ENCODE measurements around the gene MAP2K5. TPM values are rescaled to one million over a fixed set of nuclear protein-coding genes. Genes with fewer than 3 reads are reported as not detected.

The MAP2K5 gene
- total RNA-seq, 1 donor: 7.3 TPM

DNA sequence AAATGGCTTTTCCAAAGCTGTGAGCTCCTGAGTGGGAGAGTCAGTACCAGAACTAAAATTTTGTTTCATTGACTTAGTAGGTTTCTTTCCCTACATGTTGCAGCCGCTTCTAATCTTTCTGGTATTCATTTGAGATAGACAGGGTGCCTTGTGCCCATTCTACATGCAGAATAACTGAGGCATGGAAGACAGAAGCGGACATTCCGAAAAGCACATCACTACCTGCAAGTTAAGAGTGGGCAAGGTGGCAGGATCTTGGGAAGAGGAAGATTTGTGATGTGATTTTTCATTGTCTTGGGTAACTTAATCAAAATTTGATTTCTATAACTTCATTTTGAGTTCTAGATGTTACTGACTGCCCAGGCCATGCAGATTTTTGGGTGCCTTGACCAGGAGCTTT lies 2.0 kb downstream of the MAP2K5 start:
- H3K4me3 ChIP-seq (ENCODE audit: low read length): no peak overlapping the region
- H3K27me3 ChIP-seq (ENCODE audit: insufficient read depth, low read length): no peaks in the 10 kb centered on the region
- H3K4me1 ChIP-seq (ENCODE audit: insufficient read depth, low read length): peaks cover 21% of the 10 kb centered on the region
- no peaks in the 10 kb centered on the region for H3K9me3 ChIP-seq (ENCODE audit: low read depth, low read length)

DNA sequence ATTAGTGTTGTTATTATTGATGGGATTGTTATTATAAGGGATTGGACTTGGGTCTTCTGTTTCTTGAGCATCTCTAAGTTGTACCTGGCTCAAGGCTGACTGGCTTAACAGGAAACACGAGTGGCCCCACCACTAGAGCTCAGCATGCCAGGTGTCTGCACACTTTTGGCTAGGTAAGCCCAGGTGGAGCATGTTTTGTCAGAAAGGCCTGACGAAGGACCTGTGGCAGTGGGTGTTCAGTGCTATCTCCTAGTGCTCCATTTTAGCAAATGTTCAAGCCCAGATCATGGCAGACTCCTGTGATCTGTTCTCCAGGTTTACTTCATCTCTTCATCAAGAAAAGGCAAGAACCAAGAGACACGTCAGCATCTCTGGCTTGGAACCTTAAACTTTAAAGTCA lies 3.4 kb downstream of the MAP2K5 start:
- Histone ChIP-seq H3K4me3 (ENCODE audit: low read length) (no peak overlapping the region), H3K4me1 (ENCODE audit: insufficient read depth, low read length) (peaks cover 17% of the 10 kb centered on the region), H3K27me3 (ENCODE audit: insufficient read depth, low read length) (no peaks in the 10 kb centered on the region), H3K9me3 (ENCODE audit: low read depth, low read length) (no peaks in the 10 kb centered on the region)

DNA sequence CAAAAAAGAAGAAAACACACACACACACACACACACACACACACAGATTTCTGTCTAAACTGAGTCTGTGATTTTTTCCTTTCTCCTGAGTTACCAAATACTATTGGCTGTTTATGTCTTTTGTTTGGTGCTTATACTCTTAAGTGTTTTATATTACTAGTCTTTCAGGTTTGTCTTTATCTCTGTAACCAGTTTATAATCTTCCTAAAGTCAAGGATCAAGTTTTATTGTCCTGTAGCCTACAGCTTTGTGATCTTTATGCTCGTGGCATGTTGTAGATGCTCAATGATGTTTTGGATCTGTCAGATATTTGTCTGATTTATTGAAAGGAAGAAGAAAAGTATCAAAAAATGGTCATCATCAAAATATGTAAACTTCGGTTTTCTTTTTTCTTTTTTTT lies 4.6 kb downstream of the MAP2K5 start:
- Histone ChIP-seq H3K9me3 (ENCODE audit: low read depth, low read length) (no peaks in the 10 kb centered on the region), H3K27me3 (ENCODE audit: insufficient read depth, low read length) (no peaks in the 10 kb centered on the region), H3K4me1 (ENCODE audit: insufficient read depth, low read length) (peaks cover 13% of the 10 kb centered on the region), H3K4me3 (ENCODE audit: low read length) (no peak overlapping the region)

DNA sequence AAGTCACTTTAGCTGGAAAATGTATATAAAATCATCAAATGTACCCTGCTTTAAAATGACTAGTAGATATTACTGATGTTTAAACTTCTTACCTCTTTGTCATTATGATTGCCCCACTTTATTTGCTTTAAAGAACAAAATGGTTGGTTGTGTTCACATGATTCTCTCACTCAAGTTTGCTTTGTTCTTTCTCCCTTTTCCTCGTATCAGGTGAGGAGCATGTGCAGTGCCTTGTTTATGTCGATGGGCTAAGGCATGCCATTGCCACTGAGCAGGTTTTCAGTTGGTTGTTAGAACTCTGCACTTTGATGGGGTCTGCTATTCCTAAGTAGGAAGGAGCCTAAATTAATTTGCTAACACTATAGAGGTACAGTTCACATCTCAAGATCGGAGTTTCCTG lies 5.3 kb downstream of the MAP2K5 start:
- Histone ChIP-seq H3K4me1 (ENCODE audit: insufficient read depth, low read length) (peaks cover 12% of the 10 kb centered on the region), H3K9me3 (ENCODE audit: low read depth, low read length) (no peaks in the 10 kb centered on the region), H3K4me3 (ENCODE audit: low read length) (no peak overlapping the region), H3K27me3 (ENCODE audit: insufficient read depth, low read length) (no peaks in the 10 kb centered on the region)

DNA sequence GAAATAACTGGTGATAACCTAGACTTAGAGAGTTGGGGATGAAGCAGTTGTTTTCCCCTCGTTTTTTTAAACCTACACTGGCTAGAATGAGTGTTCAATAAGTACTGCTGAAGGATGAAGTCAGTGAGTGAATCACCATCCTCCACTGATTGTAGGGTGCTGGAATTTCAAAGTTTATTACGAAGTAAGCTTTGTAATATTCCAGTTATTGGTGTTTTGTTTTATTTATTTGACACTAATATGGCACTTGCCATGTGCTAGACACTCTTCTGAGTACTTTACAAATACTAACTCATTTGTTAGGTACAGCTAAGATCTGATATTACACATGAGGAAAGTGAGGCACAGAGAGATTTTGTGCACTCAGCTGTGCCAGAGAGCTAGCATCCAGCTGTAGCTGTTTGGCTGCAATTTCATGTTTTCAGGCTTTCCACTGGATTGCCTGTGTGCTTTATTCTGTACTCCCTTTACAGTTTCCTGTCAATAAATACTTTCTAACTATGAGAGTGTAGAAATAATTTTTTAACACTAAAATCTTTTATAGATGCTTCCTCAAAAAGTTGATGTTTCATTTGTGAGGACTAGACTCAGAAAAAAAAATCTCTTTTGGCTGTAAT lies 5.8 kb downstream of the MAP2K5 start:
- Histone ChIP-seq H3K4me3 (ENCODE audit: low read length) (no peak overlapping the region), H3K27me3 (ENCODE audit: insufficient read depth, low read length) (no peaks in the 10 kb centered on the region), H3K4me1 (ENCODE audit: insufficient read depth, low read length) (peaks cover 7% of the 10 kb centered on the region), H3K9me3 (ENCODE audit: low read depth, low read length) (no peaks in the 10 kb centered on the region)

DNA sequence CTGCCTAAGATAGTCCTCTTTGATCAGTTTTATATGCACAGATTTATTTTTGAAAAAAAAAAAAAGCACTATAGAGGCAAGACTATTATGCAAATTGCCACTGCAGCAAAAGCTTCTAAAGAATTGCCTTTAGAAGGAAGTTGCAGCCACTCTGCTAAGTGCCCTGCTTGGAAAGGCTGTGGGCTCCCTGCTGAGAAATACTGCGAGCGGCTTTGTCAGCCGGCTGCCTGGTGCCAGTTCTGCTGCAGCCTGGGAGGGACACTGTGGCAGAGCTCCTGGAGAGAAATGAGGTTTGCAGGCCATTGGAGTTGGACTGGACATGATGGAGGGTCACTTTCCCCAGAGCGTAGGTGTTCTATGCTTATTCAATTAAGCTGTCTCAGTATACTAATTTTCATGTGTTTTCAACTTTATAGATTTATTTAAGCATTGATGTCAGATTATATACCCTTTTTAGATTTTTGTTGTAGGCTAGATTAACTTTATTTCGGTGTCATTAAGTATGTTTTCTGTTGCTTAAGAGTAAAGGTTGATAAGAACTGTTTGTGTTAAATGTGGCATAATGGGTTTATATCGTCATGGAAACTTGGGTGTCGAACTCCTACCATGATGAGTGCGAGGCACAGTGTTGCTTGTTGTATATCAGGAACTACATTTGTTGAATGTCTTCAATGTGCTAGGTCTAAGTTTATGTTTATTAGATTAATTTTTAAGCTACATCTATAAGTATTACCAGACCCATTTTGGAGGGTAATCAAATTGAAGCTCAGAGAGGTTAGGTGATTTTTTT lies 6.6 kb downstream of the MAP2K5 start:
- no peak overlapping the region for H3K4me3 ChIP-seq (ENCODE audit: low read length)
- H3K9me3 ChIP-seq (ENCODE audit: low read depth, low read length): no peaks in the 10 kb centered on the region
- H3K4me1 ChIP-seq (ENCODE audit: insufficient read depth, low read length): no peaks in the 10 kb centered on the region
- no peaks in the 10 kb centered on the region for H3K27me3 ChIP-seq (ENCODE audit: insufficient read depth, low read length)

DNA sequence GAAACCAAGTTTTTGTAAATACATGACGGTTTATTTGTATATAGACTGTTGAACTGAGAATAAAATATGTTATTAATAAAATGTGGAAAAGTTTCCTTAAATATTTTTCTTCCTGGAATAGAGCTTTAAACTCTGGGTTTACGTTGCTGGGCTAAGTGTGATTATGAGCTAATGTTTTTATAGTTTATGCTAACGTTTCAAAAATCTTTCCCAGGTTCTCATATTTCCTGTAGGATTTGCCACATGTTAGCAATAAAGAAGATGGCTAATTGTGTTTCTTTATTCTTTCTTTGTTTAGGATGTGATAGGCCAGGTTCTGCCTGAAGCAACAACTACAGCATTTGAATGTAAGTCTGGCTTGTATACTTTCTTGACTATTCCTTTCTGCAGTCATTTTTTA lies 7.2 kb downstream of the MAP2K5 start:
- no peaks in the 10 kb centered on the region for H3K4me1 ChIP-seq (ENCODE audit: insufficient read depth, low read length)
- H3K4me3 ChIP-seq (ENCODE audit: low read length): no peak overlapping the region
- no peaks in the 10 kb centered on the region for H3K27me3 ChIP-seq (ENCODE audit: insufficient read depth, low read length)
- H3K9me3 ChIP-seq (ENCODE audit: low read depth, low read length): no peaks in the 10 kb centered on the region

DNA sequence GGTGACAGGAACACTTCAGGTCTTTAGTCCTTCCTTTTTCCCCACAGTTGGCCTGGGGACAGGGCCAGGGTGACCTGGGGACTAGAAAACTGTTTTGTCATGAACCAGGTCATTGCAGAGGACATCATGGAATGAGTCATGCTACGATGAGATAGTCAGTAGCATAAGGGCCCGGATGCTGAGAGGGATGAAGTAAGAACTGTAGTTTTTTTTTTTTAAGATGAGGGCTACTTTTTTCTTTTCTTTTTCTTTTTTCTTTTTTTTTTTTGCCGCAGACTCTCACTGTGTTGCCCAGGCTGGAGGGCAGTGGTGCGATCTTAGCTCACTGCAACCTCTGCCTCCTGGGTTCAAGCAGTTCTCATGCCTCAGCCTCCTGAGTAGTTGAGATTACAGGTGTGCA lies 8.0 kb downstream of the MAP2K5 start:
- H3K4me3 ChIP-seq (ENCODE audit: low read length): no peak overlapping the region
- H3K9me3 ChIP-seq (ENCODE audit: low read depth, low read length): no peaks in the 10 kb centered on the region
- no peaks in the 10 kb centered on the region for H3K4me1 ChIP-seq (ENCODE audit: insufficient read depth, low read length)
- H3K27me3 ChIP-seq (ENCODE audit: insufficient read depth, low read length): no peaks in the 10 kb centered on the region

DNA sequence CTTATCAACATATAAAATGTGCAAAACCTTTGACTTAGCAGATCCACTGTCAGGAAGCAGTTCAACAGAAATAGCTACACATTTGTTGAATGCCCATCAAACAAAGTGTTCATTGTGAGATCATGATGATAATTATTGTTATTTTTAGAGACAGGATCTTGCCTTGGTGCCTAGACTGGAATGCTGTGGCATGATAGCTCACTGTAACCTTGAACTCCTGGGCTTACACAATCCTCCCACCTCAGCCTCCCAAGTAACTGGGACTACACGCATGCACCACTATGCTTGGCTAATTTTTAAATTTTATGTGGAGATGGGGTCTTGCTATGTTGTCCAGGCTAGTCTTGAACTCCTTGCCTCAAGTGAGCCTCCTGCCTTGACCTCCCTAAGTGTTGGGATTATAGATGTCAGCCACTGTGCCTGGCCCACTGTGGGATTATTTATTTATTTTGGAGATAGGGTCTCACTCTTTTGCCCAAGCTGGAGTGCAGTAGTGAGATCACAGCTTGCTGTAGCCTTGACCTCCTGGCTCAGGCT lies 8.8 kb downstream of the MAP2K5 start:
- Histone ChIP-seq H3K9me3 (ENCODE audit: low read depth, low read length) (no peaks in the 10 kb centered on the region), H3K27me3 (ENCODE audit: insufficient read depth, low read length) (no peaks in the 10 kb centered on the region), H3K4me3 (ENCODE audit: low read length) (no peak overlapping the region), H3K4me1 (ENCODE audit: insufficient read depth, low read length) (no peaks in the 10 kb centered on the region)

DNA sequence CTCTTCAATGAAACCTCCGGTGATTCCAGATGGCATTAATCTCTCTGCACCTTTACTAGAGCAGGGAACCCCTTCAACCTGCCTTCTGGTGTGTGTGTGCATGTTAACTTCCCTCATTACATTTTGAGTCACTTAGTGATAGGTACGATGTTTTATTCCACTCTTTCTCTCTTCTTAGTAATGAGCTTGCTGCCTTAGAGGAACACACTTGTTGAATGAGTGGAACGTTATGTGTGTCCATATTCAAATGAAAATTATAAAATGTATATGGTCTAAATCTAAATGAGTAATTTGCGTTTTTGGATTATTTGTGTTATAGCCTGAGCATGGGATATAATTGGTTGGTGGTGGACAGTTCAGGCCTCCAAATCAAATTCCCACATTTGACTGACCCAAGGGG lies 12.1 kb downstream of the MAP2K5 start:
- H3K4me1 ChIP-seq (ENCODE audit: insufficient read depth, low read length): no peaks in the 10 kb centered on the region
- no peak overlapping the region for H3K4me3 ChIP-seq (ENCODE audit: low read length)

DNA sequence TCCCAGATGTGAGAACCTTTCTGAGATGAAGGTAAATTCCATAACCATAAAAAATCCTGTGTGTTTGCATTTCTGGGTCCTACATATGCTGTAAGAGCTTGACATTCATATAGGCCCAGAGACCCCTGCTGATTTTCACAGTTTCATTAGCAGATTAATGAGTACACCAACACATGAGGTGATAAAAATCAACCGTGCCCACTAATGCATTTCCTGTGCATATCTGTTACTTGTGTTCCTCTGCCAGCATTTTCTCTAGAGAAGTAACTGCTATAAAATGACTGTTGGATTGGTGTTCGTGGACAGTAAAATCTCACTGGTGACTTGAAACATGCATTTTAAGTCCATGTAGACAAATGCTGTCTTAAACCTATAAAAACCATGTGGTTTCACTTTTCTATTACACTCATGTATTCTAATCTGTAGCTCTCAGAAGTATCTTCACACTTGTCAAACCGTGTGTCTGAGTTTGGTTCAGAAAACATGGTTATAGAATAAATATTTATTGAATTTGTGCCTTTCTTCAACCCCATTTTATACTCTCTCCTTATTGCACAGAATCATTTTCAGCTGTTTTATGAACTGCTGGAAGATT lies 14.6 kb downstream of the MAP2K5 start:
- Histone ChIP-seq H3K4me3 (ENCODE audit: low read length) (no peak overlapping the region), H3K4me1 (ENCODE audit: insufficient read depth, low read length) (no peaks in the 10 kb centered on the region), H3K9me3 (ENCODE audit: low read depth, low read length) (no peaks in the 10 kb centered on the region), H3K27me3 (ENCODE audit: insufficient read depth, low read length) (no peaks in the 10 kb centered on the region)

More for the DNA sequence above, 12.1 kb downstream of the MAP2K5 start:
- Histone ChIP-seq H3K27me3 (ENCODE audit: insufficient read depth, low read length) (no peaks in the 10 kb centered on the region), H3K9me3 (ENCODE audit: low read depth, low read length) (no peaks in the 10 kb centered on the region)

DNA sequence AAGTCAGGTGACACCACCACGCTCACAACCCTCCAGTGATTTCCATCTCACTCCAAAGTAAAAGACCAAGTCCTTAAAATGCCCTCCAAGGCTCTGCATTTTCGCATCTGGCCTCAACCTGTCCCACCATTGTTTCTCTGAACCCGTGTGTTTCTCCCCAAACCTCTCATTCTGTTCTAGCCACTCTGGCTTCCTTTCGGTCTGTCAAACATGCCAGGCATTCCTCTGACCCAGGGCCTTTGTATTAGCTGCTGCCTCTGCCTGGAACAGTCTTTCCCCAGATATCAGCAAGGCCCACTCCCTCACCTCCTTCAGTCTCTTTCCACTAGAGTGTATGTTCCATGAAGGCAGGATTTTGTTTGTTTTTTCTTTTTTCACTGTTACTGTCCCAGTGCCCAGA lies 16.0 kb downstream of the MAP2K5 start:
- no peaks in the 10 kb centered on the region for H3K4me1 ChIP-seq (ENCODE audit: insufficient read depth, low read length)
- H3K27me3 ChIP-seq (ENCODE audit: insufficient read depth, low read length): no peaks in the 10 kb centered on the region
- no peaks in the 10 kb centered on the region for H3K9me3 ChIP-seq (ENCODE audit: low read depth, low read length)
- no peak overlapping the region for H3K4me3 ChIP-seq (ENCODE audit: low read length)

DNA sequence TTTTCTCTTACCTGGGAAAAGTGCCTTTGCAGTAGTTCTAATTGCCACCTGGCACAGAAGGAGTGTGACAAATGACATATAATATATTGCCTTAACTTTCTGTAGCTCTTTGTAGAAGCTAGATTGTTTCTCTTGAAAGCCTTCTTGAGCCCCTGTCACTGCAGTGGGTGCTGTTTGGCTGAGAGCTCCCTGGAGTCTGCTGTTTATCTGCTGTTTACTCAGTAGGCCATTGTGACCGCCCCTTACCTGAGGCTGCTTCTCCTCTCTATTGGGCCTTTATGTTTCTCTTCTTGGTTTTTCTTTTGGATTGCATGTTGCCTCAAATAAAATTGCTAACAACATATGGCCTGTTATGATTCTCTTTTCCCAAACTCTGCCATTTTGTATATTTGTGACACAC lies 16.7 kb downstream of the MAP2K5 start:
- Histone ChIP-seq H3K4me3 (ENCODE audit: low read length) (no peak overlapping the region), H3K27me3 (ENCODE audit: insufficient read depth, low read length) (no peaks in the 10 kb centered on the region), H3K9me3 (ENCODE audit: low read depth, low read length) (no peaks in the 10 kb centered on the region), H3K4me1 (ENCODE audit: insufficient read depth, low read length) (no peaks in the 10 kb centered on the region)

DNA sequence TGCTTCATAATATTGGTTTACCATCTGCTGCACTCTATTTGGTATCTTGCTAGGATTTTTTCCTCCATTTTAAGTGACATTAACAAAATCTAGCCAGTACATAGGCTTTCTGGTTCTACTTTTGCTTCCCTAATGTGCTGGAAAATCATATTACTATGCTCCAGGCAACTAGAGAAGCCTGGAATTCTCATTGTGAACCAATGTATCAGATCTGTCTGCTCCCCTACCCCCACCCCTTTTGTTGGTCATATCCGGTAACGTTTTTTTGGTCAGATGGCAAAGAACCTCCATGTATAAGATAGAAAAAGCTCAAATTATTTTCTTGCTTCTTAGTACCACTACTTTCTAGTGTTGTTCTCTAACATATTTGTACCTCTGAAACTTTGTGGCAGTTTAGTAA lies 17.1 kb downstream of the MAP2K5 start:
- Histone ChIP-seq H3K4me3 (ENCODE audit: low read length) (no peak overlapping the region), H3K9me3 (ENCODE audit: low read depth, low read length) (no peaks in the 10 kb centered on the region), H3K4me1 (ENCODE audit: insufficient read depth, low read length) (no peaks in the 10 kb centered on the region), H3K27me3 (ENCODE audit: insufficient read depth, low read length) (no peaks in the 10 kb centered on the region)

DNA sequence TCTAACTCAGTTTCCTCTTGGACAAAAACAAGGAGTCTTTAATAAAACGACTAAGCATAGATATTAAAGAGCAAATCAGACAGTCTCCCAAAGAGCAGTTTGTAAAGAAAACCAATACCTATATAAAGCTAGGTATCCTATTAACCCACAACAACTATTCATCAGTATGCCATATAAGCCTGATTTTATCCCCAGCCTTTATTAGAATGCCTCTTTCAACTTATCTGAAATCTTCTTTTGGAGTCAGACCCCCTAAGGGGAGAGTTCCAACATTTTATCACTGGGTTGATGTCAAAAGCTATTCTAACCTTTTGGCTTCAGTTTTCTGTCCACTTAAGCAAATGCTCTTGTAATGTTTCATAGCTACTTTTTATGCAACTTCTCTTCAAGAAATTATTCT lies 17.8 kb downstream of the MAP2K5 start:
- Histone ChIP-seq H3K27me3 (ENCODE audit: insufficient read depth, low read length) (no peaks in the 10 kb centered on the region), H3K4me3 (ENCODE audit: low read length) (no peak overlapping the region), H3K4me1 (ENCODE audit: insufficient read depth, low read length) (no peaks in the 10 kb centered on the region), H3K9me3 (ENCODE audit: low read depth, low read length) (no peaks in the 10 kb centered on the region)

Measured in mononuclear cell (primary cell).